ENCODE data around the gene BRAF. TPM values are rescaled to one million over a fixed set of nuclear protein-coding genes. Genes with fewer than 3 reads are reported as not detected.
A peak's percentile ranks its signal among the peaks of the same experiment; 100 is the strongest.
"Not testable (repeated sequence)": the region's sequence is repeated elsewhere in the genome, so short reads cannot be mapped to it uniquely, and the experiment has no call there.

BRAF gene
- total RNA-seq, 1 donor from 2014 or later: 42.6 TPM

DNA sequence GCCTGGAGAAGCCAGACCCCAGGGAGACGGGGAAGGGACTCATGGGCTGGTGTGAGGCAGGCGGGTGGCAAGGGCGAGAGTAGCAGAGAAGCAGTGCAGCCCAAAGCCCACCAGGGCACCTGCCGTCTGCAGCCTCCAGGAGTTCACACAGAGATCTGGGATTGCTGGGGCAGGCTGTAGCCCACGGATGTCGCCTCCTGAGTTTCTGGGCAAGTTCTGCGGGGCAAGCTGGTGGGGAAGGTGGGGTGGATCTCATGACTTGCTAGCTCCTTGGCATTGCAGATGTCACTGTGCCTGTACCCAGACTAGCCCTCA, 246.0 kb downstream of the BRAF start:
- no peak for DNase-seq

DNA sequence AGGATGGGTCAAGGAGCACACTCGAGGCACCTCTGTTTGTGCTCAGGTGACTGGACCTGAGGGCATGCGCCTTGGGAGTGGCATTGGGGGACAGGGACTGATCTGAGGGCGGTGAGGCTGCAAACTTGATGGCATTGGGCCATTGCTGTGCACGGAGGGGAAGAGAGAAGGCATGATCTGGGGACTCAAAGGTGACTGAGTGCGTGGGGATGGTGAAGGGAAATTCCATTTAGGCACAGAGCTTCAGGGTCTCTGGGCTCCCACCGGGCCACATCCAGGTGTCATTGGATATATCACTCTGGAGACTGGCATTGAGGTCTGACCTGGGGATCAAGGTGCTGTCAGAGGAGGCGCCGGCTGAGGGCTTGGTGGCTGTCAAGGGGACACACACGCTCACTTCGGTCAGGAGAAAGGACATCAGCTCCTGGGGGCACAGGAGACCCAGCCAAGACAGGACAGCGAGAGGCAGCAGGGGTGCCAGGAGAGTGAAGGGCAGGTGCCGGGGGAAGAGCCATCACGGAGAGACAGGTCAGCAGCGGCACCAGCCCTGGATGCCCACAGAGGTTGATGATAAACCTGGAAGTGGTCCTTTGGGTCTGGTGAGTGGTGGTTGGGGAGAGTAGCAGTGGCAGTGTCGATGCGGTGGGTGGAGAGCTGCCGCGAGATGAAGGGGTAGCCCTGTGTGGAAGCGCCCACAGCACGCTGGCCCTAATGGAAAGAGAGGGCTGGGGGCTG, 246.5 kb downstream of the BRAF start:
- no peak for DNase-seq

DNA sequence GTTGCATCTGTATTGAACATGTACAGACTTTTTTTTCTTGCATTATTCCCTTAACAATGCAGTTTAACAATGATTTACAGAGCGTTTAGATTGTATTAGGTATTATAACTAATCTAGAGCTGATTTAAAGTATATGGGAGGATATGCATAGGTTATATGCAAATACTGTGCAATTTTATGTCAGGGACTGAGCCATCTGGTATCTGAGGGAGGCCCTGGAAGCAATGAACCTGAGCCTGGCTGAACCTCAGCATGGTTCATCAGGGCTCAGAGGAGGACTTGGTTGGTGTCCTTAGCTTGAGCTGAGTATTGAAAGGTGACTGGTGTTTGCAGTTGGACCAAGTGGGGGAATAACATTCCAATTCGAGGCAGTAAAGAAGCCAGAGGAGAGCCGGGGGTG, 247.2 kb downstream of the BRAF start:
- no peak for DNase-seq

- not testable (repeated sequence) for DNase-seq
Observed at GRCh38 chr7:140676956-140677355, 247.8 kb downstream of the BRAF start.

- DNase-seq: no peak
Observed at GRCh38 chr7:140676306-140676705, 248.4 kb downstream of the BRAF start.

DNA sequence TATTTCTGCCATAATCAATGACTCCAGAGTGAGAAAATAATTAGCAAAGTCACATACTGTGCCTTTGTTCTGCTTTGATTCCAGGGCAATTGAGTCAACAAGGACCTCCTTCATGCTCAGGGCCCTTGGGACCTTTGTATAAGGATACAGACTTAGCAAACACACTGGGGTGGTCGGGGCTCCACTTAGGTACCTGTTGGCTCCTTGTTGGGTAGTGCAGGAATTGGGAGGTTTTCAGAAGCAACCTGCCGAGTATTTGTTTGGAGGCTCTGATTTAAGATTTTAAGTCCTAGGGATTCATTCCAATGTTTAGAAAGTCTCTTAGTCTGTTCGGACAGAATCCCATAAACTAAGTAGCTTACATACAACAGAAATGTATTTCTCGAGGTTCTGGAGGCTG, 249.0 kb downstream of the BRAF start:
- no peak for DNase-seq

DNA sequence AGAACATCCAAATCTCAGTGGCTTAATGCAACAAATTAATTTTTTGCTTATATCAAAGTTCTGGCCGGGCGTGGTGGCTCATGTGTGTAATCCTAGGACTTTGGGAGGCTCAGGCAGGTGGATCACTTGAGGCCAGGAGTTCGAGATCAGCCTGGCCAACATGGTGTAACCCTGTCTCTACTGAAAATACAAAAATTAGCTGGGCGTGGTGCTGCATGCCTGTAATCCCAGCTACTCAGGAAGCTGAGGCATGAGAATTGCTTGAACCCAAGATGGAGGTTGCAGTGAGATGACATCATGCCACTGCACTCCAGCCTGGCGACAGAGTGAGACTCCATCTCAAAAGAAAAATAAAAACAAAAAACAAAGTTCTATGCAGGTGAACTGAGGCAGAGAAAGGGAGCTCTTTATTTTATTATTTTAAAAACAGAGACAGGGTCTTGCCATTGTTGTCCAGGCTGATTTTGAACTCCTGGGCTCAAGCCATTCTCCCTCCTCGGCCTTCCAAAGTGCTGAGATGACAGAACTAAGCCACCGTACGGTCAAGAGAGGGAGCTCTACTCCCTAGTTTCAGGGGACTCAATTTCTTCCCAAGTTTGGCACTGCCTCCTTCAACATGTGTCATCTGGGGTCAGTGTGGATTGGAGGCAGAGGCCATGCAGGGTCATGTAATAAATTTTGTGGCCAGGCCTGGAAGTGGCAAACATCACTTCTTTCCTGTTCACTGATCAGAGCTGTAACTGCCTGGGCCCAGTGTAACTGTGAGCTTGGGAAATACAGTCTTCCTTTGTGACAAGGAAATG, 249.6 kb downstream of the BRAF start:
- DNase-seq: peak; percentile 41

- no peak for DNase-seq
Observed at GRCh38 chr7:140674356-140674800, 250.4 kb downstream of the BRAF start.

DNA sequence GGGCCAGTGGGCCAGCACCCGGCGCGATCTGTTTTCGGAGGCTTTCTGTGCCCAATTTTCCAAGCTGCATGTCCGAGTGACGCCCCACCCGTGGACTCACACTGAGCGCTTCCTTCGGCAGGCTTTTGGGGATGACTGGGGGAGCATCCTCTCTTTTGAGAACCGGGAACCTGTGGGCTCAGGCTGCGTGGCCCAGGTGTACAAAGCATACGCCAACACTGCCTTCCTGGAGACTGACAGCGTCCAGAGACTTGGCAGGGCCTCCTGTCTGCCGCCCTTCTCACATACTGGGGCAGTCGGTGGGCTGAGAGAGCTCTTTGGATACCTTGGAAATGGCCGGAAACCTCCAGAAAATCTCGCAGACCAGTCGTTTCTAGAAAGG, 251.0 kb downstream of the BRAF start:
- DNase-seq: no peak

DNA sequence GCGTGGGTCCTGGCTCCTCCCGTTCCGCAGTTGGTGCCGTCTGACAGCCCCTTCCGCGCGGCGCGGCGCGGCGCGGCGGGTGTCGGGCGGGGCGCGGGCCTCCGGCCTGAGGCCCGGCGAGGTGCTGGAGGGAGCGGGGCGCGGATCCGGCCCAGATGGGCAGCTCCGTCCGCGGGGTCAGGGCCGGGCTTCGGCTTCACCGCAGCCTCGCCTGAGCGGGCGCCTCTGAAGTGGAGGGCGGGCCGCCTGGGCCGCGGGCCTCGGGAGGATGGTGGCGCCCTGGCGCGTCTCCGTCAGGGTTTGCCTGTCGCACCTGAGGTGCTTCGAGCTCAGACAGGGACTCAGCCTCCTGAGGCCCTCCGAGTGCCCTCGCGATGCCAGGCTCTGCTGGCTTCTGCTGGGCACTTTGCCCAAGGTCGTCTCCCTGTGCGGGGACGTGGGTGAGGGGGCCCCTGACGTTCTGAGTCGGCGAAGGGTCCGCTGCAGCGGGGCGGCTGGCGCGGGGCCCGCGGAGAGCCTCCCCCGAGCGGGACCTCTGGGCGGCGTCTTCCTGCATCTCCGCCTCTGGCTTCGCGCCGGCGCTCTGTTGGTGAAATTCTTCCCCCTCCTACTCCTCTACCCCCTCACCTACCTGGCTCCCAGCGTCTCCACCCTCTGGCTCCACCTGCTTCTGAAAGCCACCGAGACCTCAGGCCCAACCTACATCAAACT, 251.5 kb downstream of the BRAF start:
- DNase-seq: peak; percentile 74

DNA sequence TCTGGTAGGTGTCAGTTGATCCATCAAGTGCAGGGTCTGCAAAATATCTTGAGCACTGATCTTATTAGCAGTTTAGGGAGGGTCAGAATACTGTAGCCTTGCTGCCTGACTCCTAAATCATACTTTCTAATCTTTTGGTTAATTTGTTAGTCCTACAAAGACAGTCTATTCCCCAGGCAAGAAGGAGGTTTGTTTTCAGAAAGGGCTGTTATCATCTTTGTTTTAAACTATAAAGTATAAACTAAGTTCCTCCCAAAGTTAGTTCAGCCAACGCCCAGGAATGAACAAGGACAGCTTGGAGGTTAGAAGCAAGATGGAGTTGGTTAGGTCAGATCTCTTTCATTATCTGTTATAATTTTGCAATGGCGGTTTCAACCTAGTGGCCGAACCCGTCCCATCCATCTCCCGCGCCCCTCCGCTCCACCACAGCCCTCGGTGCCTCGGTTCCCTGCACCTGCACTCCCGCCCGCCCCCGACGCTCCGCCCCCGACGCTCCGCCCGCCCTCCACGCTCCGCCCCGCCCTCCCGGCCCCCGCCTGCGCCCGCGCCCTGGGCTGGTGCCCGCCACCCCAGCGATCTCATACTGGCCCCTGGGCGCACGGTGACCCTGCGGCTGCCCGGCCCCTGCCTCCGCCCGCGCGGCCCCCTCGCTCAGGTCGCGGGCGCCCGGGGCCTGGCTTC, 252.2 kb downstream of the BRAF start, which contains the start of gene ADCK2:
ADCK2 (plus strand) TSS at position 564 of the 681 bp plus-strand sequence. CDS start 386 bp downstream, outside the sequence.
- DNase-seq: peak; percentile 71

GRCh38 chr7:140671966-140672365, 252.8 kb downstream of the BRAF start:
- DNase-seq: no peak

DNA sequence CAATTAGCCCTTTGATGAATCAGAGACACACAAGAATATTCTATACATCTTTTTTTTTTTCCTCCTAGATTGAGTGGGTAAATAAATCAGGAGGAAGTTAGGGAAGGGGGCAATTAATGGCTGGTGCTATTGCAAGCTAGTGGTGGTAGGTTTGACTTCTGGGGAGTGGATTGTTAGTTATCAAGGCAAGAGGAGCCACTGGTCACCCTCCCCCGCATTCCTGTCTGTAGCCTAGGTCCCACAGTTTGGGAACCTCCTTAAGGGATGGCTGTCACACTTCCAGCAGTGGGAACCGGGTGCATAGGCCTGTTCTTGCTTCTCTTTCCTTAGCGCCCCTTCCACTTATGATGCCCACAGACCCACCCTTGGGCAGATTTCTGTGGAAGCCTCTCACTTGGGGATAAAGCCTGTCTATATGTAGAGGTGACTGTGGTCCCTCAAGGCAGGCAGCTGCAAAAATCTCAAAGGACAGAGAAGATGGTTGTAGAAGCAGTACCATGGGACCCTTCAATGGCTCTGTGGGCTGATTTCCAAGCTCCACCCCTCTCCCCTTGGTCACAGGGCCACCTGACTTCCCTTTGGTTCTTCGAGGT, 254.3 kb downstream of the BRAF start:
- DNase-seq: no peak

DNA sequence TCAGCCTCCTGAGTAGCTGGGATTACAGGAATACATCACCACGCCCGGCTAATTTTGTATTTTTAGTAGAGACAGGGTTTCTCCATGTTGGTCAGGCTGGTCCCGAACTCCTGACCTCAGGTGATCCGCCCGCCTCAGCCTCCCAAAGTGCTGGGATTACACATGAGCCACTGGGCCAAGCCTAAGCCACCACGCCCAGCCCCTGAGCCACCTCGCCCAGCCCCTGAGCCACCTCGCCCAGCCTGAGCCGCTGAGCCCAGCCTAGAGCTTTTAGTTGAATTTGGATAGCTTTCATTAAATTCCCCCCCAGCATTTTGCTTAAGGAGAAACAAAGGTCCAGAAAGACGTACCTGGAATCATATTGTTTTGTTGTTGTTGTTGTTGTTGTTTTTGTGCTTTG, 254.9 kb downstream of the BRAF start:
- not testable (repeated sequence) for DNase-seq

- DNase-seq: no peak
Observed at GRCh38 chr7:140669352-140669751, 255.4 kb downstream of the BRAF start.

Small RNA genes within 50 kb of the gene (small RNA-seq; reads per million reads assigned to genes)
- not detected for gene AC006006.1 (ENCODE audit: low replicate concordance)
- gene RNU6-85P (ENCODE audit: low replicate concordance): not detected

Other genes starting within 250 kb of the BRAF start
- 368 TPM for gene NDUFB2, start 228.2 kb downstream of the BRAF start, total RNA-seq
- gene MRPS33, start 90.0 kb upstream of the BRAF start, total RNA-seq: 25.1 TPM
- 2.5 TPM for gene TMEM178B, start 149.1 kb upstream of the BRAF start, total RNA-seq

Data from tongue (tissue), 3 donors.